Kidney epithelial cell (primary cell): Measurements from ENCODE around the gene YWHAB. TPM values are rescaled to one million over a fixed set of nuclear protein-coding genes. Genes with fewer than 3 reads are reported as not detected.

Experiments
- DNase-seq: peaks from one replicate; pipeline ENCODE4 v3.0.0-alpha.2; 2010; ENCODE audit warnings: low read depth
- H3K27me3 ChIP-seq: 2 replicates; pipeline ENCODE4 v1.6.0; 2011; ENCODE audit warnings: low read length; ENCODE audit not compliant: control insufficient read depth, insufficient read depth
- H3K36me3 ChIP-seq: 2 replicates; pipeline ENCODE4 v1.5.1; 2011; ENCODE audit warnings: low read length; ENCODE audit not compliant: control insufficient read depth, insufficient read depth
- H3K4me3 ChIP-seq: 2 replicates; pipeline ENCODE4 v1.5.1; 2011; ENCODE audit warnings: low read depth, mild to moderate bottlenecking, control low read depth, low read length
- CTCF ChIP-seq: IDR thresholded peaks from 2 replicates; pipeline ENCODE4 v1.5.1; 2011; ENCODE audit warnings: mild to moderate bottlenecking, moderate library complexity, low read length, control low read depth, inconsistent platforms; ENCODE audit not compliant: insufficient read depth, poor library complexity, severe bottlenecking
- total RNA-seq: library from RNA; depleted of rRNA; stranded (reverse); fragments of >200 nt; gene quantifications from 2 replicates; pipeline ENCODE4 v1.2.3, GENCODE V29; 2015

Gene YWHAB
- total RNA-seq, 1 donor from 2014 or later, result 179 TPM

- no peak for TF ChIP-seq CTCF
- peaks cover 3% of the 10 kb centered on the region for H3K27me3 ChIP-seq
- H3K36me3 ChIP-seq, result no peaks in the 10 kb centered on the region
- DNase-seq, result no peak
- H3K4me3 ChIP-seq, result no peak overlapping the region
Observed at GRCh38 chr20:44850837-44851236, 34.7 kb upstream of the YWHAB start.

- no peak overlapping the region for H3K4me3 ChIP-seq
- peaks cover 3% of the 10 kb centered on the region for H3K27me3 ChIP-seq
- H3K36me3 ChIP-seq, result no peaks in the 10 kb centered on the region
- no peak for TF ChIP-seq CTCF
- no peak for DNase-seq
Observed at GRCh38 chr20:44851545-44851944, 34.0 kb upstream of the YWHAB start.

- Histone ChIP-seq H3K36me3 (no peaks in the 10 kb centered on the region), H3K27me3 (peaks cover 3% of the 10 kb centered on the region), H3K4me3 (no peak overlapping the region)
- DNase-seq, result no peak
- TF ChIP-seq CTCF, result no peak
Observed at GRCh38 chr20:44856442-44856841, 29.1 kb upstream of the YWHAB start.

GRCh38 chr20:44856856-44857448, 28.6 kb upstream of the YWHAB start:
- Histone ChIP-seq H3K27me3 (peaks cover 3% of the 10 kb centered on the region), H3K36me3 (no peaks in the 10 kb centered on the region), H3K4me3 (no peak overlapping the region)
- DNase-seq, result no peak
- no peak for TF ChIP-seq CTCF

GRCh38 chr20:44858606-44859360, 26.7 kb upstream of the YWHAB start:
- no peak for TF ChIP-seq CTCF
- no peak for DNase-seq
- Histone ChIP-seq H3K27me3 (no peaks in the 10 kb centered on the region), H3K4me3 (no peak overlapping the region), H3K36me3 (no peaks in the 10 kb centered on the region)
